GM21528 (cell line): ENCODE measurements around the gene LLGL1.

ENCODE experiments used
- ATAC-seq: cut with Tn5 transposase; IDR thresholded peaks from one replicate; pipeline ENCODE4 v1.9.1; 2021; ENCODE audit warnings: mild to moderate bottlenecking, moderate library complexity; ENCODE audit not compliant: unreplicated experiment, low FRiP score

Gene LLGL1

DNA sequence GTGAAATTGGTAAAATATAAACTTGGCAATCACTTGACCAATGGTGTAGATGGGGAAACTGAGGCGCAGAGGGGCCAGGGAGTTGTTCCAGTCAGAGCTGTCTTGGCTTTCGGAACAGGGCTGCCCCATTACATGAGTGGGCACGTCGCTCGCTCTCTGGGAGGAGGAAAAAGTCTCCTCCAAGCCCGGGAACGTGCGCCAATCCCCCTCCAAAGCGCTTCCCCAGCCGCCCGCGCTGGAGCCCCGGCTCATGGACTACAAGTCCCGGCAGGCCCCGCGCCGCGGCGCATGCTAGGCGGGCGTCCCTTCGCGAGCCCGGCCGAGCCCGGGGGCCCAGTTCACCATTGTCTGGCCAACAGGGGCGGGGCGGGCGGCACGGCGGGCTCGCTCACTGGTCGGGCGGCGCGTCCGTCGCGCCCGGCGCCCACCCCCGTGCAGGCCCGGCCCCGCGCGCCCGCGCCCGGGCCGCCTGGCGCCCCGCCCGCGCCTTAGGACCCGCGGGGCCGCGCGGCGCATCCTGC, at the start of gene LLGL1:
LLGL1 (plus strand) TSS at position 515 of the 521 bp plus-strand sequence. CDS start 48 bp downstream, outside the sequence.
- peak; percentile 73 for ATAC-seq

DNA sequence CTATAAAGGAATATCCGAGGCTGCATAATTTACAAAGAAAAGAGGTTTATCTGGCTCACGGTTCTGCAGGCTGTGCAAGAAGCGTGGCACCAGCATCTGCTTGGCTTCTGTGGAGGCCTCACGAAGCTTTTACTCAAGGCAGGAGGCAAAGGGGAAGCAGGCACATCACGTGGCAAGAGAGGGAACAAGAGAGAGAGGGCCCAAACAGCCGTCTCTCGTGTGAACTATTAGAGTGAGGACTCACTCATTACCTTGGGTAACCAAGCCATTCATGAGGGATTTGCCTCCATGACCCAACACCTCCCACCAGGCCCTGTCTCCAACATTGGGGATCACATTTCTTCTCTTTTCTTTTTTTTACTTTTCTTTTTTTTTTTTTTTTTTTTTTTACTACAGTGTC, 49.3 kb upstream of the LLGL1 start:
- no peak for ATAC-seq

DNA sequence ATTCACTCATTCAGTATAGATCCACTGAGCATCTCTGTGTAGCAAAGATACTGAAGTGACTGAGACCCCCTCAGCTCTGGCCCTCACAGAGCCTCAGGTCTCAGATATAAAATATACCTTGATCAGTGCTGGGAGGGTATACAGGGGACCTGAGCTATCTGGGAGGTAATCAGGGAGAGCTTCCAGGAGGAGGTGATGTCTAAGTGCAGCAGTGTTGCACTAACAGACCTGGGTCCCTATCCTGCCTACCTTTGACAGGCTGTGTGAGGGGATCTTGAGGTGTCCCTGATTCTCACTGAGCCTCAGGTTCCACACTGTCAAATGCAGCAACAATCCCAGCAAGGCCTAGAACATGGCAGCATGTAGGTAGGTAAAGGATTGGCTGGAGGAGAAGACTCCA, 48.3 kb upstream of the LLGL1 start:
- no peak for ATAC-seq

DNA sequence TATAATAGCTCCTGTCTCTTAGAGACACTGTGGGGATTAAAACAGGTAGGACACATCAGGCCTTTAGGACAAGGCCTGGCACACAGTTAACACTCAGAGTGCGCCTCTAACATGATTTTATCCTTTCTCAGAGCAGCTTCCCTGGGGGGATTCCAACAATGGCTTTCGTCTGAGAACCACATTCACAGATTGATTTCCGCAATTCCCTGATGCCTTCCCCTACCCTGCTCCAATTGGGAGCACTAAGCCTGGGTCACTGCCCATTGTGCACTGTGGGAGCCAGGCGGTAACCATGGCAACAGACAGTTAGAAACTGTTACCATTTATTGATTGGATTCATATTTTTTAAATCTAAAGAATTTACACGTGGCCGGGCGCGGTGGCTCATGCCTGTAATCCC, 47.7 kb upstream of the LLGL1 start:
- ATAC-seq: no peak

DNA sequence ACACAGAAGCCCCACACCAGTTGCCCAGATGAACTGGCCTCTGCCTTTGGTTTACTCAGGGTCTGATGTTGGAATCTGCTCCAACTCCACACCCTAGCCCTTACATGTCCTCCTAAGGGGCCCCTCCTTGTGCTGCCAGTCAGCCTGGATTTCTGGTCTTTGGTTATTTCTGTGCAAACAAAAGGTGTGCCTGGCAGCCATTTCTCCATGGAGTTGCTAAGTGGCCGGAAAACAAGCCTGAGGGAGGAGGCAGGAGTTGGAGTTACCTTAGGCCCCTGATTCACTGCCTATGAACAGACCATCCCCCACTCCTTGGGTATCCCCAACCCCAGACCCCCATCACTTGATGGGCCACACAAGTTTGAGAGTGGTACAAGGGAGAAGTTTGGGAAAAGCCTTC, 46.2 kb upstream of the LLGL1 start:
- ATAC-seq: no peak

DNA sequence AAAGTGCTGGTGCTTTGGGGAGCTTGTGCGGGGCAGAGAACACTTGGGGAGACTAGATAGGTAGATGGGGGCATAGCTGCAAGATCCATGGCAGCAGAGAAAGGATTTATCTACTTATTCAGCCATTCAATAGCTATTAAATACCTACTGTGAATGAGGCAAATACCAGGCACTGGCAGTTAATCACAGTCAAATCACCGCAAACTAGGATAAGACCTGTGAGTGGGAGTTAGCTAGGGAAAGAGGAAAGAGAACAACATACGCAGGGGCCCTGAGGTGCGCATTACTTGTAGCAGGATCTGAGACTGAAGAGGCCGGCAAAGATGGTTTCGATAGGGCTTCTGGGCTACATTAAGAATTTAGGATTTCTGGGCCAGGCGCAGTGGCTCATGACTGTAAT, 45.6 kb upstream of the LLGL1 start:
- no peak for ATAC-seq

DNA sequence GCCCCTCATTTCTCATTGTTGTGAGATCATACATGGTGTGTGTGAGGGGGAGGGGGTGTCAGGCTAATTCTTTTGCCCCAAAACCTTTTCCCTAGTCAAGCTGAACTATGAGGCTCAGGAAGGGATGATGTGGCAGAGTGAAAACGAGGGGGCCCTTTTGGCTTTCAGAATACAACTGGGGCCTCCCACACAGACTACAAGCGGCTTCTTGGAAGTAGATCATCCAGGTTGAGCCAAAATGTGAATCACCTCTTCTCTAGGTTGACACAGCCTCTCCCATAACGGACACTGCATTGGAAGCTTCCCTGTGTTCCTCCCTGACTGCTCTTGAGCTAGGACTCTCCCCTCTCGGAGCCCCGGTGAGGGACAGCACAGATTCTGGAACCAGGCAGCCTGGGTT, 44.1 kb upstream of the LLGL1 start:
- ATAC-seq: no peak

DNA sequence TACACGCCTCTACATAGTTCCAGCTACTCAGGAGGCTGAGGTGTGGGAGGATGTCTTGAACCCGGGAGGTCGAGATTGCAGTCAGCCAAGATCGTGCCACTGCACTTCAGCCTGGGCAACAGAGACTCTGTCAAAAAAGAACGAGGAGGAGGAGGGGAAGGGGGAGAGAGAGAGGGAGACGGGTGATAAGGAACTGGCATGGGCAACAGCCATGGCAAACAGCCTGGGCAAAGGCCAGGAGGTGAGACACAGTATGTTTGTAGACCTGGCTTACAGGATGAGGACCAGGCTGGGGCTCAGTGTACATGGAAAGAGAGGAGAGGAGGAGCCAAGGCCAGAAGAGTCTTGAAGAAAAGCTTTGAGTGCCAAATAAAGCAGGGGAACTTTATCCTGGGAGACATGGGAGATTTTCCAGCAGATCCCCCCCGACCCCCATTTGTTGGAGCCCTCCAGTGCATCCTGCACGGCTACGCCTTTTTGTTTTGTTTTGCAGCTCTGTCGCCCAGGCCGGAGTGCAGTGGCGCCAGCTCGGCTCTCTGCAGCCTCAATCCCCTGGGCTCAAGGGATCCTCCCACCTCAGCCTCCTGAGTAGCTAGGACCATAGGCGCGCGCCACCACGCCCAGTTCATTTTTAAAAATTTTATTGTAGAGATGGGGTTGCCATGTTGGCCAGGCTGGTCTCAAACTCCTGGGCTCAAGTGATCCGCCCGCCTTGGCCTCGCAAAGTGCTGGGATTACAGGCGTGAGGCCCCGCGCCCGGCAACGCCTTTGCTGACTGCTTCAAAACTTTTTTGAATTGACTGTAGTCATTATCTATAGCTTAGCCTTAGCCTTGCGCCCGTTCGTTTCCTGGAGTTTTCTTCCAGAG, 43.1 kb upstream of the LLGL1 start:
- no peak for ATAC-seq

DNA sequence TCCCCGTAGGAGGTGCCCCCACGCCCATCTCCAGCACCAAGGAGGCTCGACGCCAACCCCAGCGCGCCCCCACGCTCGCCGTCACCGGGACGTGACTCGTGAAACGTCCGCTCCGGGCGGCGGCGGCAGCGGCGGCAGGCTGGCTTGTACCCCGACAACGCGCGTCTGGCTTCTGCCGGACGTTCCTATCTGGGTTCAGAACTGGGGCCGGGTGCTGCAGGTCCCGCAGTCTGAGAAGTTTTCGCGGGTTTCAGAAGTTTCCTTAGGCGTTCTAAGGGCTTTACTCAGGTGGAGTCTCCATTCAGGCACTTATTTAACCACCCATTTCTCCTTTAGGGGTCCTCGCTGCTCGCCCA, 42.5 kb upstream of the LLGL1 start:
- peak; percentile 38 for ATAC-seq

DNA sequence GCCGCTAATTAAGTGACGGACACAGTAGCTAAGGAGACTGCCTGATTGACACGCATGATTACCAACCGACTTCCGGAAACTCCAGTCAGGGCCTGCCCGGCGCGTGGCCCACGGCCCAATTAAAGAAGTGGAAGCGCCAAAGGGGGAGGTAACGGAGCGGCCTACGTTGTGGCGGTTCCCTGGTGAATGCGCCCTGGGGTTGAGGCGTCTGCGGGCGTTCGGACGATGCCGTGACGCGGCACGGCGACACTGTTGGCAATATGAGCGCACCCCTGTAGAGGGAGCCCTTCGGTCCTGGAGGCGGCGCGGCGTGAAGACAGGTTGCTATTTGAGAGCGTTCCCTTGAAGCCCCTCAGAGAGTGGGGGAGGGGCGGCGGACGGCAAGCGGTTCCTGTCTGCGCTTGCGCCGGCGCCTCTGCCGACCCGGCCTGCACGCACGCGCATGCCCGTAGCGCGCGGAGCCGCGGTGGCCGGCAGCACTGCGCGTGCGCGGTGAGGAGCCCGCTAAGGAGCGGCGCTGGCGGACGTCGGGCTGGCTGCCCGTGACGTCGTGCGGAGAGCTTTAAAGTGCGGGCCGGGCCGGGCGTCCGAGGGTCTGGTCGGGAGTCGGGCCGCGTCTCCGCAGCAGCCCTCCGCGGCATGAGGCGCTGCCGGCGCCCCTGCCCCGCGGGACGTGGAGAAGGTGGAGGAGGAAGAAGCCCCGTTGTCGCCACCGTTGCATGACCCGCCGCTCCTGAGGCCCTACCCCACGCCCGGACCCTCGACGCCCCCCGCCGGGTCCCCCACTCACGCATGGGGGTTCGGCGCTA, 41.9 kb upstream of the LLGL1 start, which contains the start of gene ALKBH5:
ALKBH5 (plus strand) TSS at position 495 of the 809 bp plus-strand sequence. CDS start 416 bp downstream, outside the sequence.
- peak; percentile 84 for ATAC-seq

DNA sequence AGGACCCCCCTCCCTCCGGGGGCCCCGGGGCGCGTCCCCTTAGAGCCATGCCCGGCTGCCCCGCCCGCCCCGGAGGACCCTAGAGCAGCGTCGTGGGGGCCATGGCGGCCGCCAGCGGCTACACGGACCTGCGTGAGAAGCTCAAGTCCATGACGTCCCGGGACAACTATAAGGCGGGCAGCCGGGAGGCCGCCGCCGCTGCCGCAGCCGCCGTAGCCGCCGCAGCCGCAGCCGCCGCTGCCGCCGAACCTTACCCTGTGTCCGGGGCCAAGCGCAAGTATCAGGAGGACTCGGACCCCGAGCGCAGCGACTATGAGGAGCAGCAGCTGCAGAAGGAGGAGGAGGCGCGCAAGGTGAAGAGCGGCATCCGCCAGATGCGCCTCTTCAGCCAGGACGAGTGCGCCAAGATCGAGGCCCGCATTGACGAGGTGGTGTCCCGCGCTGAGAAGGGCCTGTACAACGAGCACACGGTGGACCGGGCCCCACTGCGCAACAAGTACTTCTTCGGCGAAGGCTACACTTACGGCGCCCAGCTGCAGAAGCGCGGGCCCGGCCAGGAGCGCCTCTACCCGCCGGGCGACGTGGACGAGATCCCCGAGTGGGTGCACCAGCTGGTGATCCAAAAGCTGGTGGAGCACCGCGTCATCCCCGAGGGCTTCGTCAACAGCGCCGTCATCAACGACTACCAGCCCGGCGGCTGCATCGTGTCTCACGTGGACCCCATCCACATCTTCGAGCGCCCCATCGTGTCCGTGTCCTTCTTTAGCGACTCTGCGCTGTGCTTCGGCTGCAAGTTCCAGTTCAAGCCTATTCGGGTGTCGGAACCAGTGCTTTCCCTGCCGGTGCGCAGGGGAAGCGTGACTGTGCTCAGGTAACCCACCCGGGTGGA, 41.0 kb upstream of the LLGL1 start:
- ATAC-seq: peak; percentile 3

DNA sequence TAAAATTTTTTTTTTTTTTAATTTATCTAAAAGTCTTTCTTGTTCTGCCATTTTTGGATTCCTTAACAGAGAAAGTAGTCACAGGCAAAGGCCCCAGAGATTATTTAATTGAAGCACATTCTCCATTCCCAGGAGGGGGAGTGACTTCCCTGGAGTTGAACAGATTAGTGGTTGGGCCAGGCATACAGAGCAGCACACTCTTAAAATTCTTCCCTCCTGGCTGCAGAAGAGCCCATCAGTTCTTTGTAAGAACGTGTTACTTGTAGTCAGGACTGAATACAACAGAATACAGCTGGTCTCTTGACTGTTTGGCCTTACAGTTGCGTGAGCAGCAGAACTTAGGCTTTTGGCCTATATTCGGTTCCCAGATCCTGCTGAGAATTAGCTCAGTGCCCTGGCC, 40.0 kb upstream of the LLGL1 start:
- no peak for ATAC-seq

DNA sequence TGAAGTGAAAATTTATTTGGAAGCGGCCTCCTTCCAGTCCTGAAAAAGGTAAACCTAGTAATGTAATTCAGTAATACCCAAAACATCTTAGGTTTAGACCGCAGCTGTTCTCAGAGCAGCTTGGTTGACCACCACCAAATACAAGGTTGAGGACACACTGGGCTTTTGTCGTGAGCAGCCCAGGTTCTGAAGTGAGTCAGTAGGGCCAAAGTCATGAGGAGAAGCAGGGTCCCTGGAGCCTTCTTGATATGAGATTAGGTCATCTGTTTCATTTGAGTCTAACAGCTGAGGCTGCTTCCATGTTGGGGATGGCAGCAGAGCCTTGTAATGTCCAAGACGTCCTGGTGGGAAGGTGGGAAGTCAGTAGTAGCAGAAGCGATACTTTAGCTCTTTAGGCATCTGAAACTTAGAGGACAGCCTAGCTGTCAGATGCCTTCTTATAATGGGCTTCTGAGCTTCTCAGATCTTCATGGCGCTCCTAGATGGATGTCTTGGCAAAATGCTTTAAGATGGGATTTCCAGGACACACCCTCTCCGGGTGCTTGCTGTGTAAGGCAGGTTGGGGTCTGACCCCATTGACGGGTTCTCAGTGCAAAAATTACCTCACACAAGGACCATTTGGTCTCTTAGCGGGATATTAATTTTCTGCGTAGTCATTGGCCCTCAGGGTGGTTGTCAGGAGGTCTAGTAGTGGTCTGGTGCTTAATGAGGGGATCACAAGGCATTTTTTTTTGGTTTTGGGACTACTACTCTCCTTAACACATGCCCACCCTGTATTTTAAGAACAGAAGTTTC, 39.4 kb upstream of the LLGL1 start:
- ATAC-seq: no peak

DNA sequence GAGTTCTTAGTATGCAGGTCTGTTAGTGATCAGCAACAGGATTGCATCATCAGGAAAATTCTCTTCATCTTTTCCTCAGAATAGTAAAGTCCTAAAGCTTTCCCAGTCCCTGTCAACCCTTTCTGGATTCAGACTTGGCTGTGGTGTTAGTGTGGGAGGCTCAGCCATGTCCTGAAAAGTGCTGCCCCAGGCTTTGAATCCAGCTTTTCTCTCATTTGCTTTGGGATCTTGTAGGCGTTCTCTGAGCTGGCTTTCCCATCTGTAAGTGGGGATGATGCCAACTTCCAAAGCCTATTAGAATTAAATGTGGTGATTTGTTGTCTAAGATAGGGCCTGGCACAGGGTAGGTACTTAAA, 38.8 kb upstream of the LLGL1 start:
- no peak for ATAC-seq

DNA sequence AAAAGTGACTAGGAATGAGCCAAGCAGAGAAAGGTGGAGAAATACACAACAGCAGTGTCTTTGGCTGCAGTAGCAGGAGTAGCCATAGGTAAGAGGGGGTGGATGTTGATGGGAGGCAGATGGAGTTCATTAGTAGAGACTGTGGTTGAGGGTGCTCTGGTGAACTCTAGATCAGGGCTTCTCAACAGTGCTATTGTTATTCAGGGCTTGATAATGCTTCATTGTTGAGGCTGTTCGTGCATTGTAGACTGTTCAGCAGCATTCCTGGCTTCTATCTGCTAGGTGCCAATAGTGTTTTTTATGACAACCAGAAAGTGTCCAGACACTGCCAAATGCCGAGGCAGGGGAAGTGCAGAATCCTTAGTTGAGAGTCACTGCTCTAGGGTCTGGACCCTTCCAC, 38.2 kb upstream of the LLGL1 start:
- no peak for ATAC-seq

DNA sequence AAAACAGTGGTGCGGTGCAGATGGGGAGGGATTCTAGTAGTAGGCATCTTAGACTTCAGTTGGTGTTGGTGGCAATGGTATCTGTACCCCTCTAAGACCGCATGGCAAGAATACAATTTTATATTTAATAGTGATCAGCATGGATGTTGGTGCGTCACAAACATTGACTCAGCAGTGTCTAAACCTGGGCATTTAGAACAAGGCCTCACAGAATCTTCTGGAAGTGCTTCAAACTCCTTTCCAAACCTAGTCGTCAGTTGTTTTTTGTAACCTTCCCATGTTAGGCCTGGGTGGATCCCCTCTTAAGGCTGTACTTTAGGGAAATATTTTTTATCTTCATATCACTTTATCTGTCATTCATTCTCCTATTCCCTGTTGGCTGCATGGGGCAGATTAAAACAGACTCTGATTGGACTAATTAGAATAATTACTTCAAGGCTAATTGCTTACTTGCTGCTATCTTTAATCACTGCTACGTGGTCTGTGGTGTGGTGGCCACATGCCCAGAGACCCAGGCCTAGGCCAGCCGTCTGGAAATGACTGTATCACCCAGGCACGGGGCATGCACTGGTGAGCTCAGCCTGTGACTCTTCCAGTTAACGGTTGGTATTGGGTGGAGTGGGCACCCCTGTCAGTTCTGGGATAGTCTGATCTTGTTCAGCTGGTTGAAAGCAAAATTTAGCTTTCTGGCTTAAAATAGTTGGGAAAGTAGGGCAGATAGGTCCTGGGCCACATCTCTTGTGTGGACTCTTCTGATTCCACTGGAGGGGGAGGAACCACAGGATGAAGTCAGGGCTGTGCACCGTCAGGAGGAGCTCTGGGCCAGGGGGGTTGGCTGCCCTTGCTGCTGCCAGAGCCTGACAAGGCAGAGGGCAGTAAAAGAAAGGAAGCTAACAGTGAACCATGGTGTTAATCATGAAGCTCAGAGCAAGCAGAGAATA, 37.3 kb upstream of the LLGL1 start:
- ATAC-seq: no peak

DNA sequence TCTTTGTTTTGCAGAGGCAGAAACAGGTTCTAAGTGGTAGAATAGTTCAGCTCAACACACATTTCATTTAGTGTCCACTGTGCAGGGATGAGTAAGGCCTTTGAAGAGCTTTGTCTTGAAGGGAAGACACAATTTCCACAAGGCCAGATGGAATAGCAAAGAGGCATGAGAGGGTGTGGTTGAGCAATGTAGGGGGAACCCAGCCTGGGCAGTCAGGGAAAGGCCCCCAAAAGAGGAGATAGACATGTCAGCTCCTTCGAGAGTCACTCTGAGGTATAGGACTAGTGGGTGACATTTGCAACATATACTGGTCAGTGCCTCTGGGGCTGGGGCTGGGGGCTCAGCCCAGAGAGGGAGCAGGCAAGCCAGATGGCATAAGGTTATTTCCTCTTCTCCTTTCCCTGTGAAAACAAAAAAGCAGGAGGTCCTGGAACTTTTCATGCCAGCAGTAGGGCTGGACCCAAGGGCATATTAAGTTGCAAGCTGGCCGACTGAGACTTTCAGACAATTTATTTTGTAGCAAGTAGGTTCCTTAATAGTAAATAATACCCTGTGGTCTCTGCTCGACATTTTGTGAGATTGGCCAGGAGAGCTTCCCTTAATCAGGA, 34.7 kb upstream of the LLGL1 start:
- no peak for ATAC-seq

DNA sequence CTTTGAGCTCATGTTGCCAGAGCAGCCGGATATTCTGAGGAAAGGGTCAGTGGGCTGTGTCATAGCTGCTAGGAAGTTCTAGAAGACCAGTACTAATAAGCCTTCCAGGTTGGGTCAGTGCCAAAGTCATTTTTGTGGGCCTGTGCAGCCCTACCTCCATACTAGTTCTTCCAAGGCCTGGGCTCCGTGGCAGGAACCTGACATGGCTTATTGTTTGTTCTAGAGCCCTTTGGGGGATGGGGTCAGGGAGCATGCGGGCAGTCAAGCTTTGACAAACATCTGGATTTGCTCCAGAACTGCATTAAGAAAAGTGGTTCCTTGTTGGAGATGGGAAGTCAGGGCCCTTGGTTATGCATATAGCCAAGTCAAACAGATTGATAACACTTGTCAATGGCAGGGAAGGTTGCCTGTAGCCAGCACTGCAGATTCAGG, 34.2 kb upstream of the LLGL1 start:
- ATAC-seq: no peak
